ENCODE data around the gene GOLIM4. TPM values are rescaled to one million over a fixed set of nuclear protein-coding genes. Genes with fewer than 3 reads are reported as not detected.

The GOLIM4 gene
- total and polyA plus RNA-seq, 2 of the 13 experiments (the other 11 are each of a cell fraction or from before 2014, with no cell fraction given), result 10.9 to 47.7 TPM

- no peaks in the 10 kb centered on the region for H3K36me3 ChIP-seq (replicated peaks in 1 of 2; ENCODE audit: control insufficient read depth in 1 of 2, insufficient read depth in 2 of 2, low read length in 2 of 2)
- DNase-seq (ENCODE audit: low spot score), result no peak
- no peaks in the 10 kb centered on the region for H3K9me3 ChIP-seq (ENCODE audit: low read length)
- BruUV-seq (replicated peaks), result no TSS peak
- POLR2A ChIA-PET, result no interaction called here
- H3K9ac ChIP-seq (ENCODE audit: insufficient read depth, low read depth, low read length), result no peak overlapping the region
- no peaks in the 10 kb centered on the region; a peak in 1 of 5 replicates for H3K27me3 ChIP-seq (ENCODE audit: control insufficient read depth in 1 of 2, insufficient read depth in 2 of 2, low read length in 2 of 2)
- no peak for ATAC-seq
- no peak for FAIRE-seq
- 68% methylated on average over 6 of the region's 6 CpGs for WGBS (ENCODE audit: low lambda C conversion rate)
- H3K4me3 ChIP-seq (replicated peaks in 1 of 3; ENCODE audit: insufficient read depth in 1 of 3, low read depth in 2 of 3, low read length in 3 of 3), result peak overlapping the region in 1 of 3 experiments; percentile 79; a peak in 2 of 6 replicates
- peaks cover 92% of the 10 kb centered on the region for H3K79me2 ChIP-seq (ENCODE audit: insufficient read depth, low read length)
- intact Hi-C loops (cut with micrococcal nuclease; ENCODE audit: unreplicated experiment) (loop anchor here (10.0 kb wide), 1 partner anchor 356 kb away; the partner anchor contains the start of genes PDCD10 and SERPINI1), in situ Hi-C loops (cut with HindIII; ENCODE audit: extremely low pct_ligation_motif_present, low pct_unique_long_range_greater_than_20kb) (no loop called here)
- H4K20me1 ChIP-seq (ENCODE audit: insufficient read depth, low read length), result no peaks in the 10 kb centered on the region; the same call in 1 of the 2 replicates
- H3K4me2 ChIP-seq (ENCODE audit: low read depth, low read length), result peak overlapping the region; percentile 97
- no peak overlapping the region for H2AFZ ChIP-seq (ENCODE audit: low read length)
- CTCF ChIA-PET (ENCODE audit: low intra/inter-chr PET ratio, low total read pairs), result no interaction called here
- H3K4me1 ChIP-seq (ENCODE audit: insufficient read depth, low read length), result peaks cover 69% of the 10 kb centered on the region
- no peak overlapping the region for H3K27ac ChIP-seq (ENCODE audit: extremely low read length, insufficient read depth, low read length)
- TF ChIP-seq MAX (IDR thresholded peaks at IDR 0.05) (no peak), FOXP4 (CRISPR knock-in tag; IDR thresholded peaks at IDR 0.05) (no peak), TOPORS (CRISPR knock-in tag; IDR thresholded peaks at IDR 0.05) (no peak), SMAD9 (CRISPR knock-in tag; IDR thresholded peaks at IDR 0.05) (no peak), CREB1 (IDR thresholded peaks at IDR 0.05) (no peak), CREB1 (CRISPR knock-in tag; IDR thresholded peaks at IDR 0.05) (no peak), PLRG1 (conservative IDR thresholded peaks at IDR 0.05) (no peak), ZBTB40 (IDR thresholded peaks at IDR 0.05) (no peak), ZBTB40 (CRISPR knock-in tag; IDR thresholded peaks at IDR 0.05) (no peak)
Measured at GRCh38 chr3:168090306-168091085, 5.2 kb downstream of the GOLIM4 start.

All from HepG2 (cell line).